Gastrocnemius medialis (tissue), 4 donors: Measurements from ENCODE around the gene C2CD4C. TPM values are rescaled to one million over a fixed set of nuclear protein-coding genes. Genes with fewer than 3 reads are reported as not detected.

Source experiments
- ATAC-seq, 2 donors: fragments of 150-250 bp; one replicate each; pipeline ENCODE4 v1.9.1; 2016
- DNase-seq, 2 donors: peaks; one replicate each; pipeline ENCODE4 v3.0.0-alpha.2; 2019
- H3K27ac ChIP-seq, 4 donors: fragments of 200-600 bp; sonication (generic); 1 replicate in 1 of 4; 2 replicates in 3 of 4; pipeline ENCODE4 v1.5.1; 2016 to 2018; ENCODE audit warnings: mild to moderate bottlenecking in 2 of 4, moderate library complexity in 1 of 4
- H3K27me3 ChIP-seq, 3 donors: fragments of 200-600 bp; sonication (generic) in 2 of 3; 1 replicate in 1 of 3; 2 replicates in 2 of 3; pipeline versions ENCODE4 v1.5.1 to v1.6.0; 2016 to 2019; ENCODE audit warnings: mild to moderate bottlenecking in 1 of 3, moderate library complexity in 1 of 3
- H3K36me3 ChIP-seq, 2 donors: fragments of 200-600 bp; sonication (generic) in 1 of 2; one replicate each; pipeline ENCODE4 v1.5.1; 2017 to 2018
- H3K4me1 ChIP-seq, 2 donors: fragments of 200-600 bp; sonication (generic) in 1 of 2; one replicate each; pipeline ENCODE4 v1.5.1; 2016 to 2017; ENCODE audit warnings: mild to moderate bottlenecking in 2 of 2
- H3K4me3 ChIP-seq, 4 donors: fragments of 200-600 bp; sonication (generic) in 3 of 4; 1 replicate in 1 of 4; 2 replicates in 3 of 4; pipeline ENCODE4 v1.5.1; 2016 to 2019; ENCODE audit warnings: mild to moderate bottlenecking in 2 of 4
- H3K9me3 ChIP-seq, 3 donors: fragments of 200-600 bp; sonication (generic) in 2 of 3; 1 replicate in 1 of 3; 2 replicates in 2 of 3; pipeline ENCODE4 v1.5.1; 2016 to 2019
- CTCF ChIP-seq, 5 experiments: fragments of 450-650 bp in 3 of 5; fragments of 200-600 bp in 2 of 5; sonication (generic) in 2 of 5; IDR thresholded peaks in 4 of 5; conservative IDR thresholded peaks in 1 of 5; 1 replicate in 4 of 5; 2 replicates in 1 of 5; pipeline ENCODE4 v1.5.1; 2016 to 2019; ENCODE audit warnings: antibody characterized with exemption in 5 of 5, mild to moderate bottlenecking in 3 of 5, moderate library complexity in 3 of 5
- POLR2A ChIP-seq, 2 donors: fragments of 450-650 bp; IDR thresholded peaks; one replicate each; pipeline ENCODE4 v1.6.1; 2017; ENCODE audit warnings: antibody characterized with exemption in 2 of 2, mild to moderate bottlenecking in 2 of 2, moderate library complexity in 2 of 2
- in situ Hi-C, 4 donors: fragments of 200-750 bp; cut with MboI; loops; one replicate each; pipeline versions ENCODE4 v1.15.0 to v1.8.0; 2017; ENCODE audit warnings: low sequenced_read_pairs in 4 of 4
- intact Hi-C: fragments of 100-400 bp; cut with DNase I; formaldehyde crosslinking; loops from one replicate; pipeline ENCODE4 v1.15.1; 2023; ENCODE audit warnings: low total_unique reads
- total RNA-seq, 4 donors: library from RNA; depleted of rRNA; stranded (reverse); fragments of >200 nt; gene quantifications; one replicate each; pipeline versions ENCODE4 v1.1.0 to v1.2.3, GENCODE V29; 2016

C2CD4C gene
- total RNA-seq, 4 donors from 2014 or later, result 0.15 to 0.78 (median 0.38) TPM

DNA sequence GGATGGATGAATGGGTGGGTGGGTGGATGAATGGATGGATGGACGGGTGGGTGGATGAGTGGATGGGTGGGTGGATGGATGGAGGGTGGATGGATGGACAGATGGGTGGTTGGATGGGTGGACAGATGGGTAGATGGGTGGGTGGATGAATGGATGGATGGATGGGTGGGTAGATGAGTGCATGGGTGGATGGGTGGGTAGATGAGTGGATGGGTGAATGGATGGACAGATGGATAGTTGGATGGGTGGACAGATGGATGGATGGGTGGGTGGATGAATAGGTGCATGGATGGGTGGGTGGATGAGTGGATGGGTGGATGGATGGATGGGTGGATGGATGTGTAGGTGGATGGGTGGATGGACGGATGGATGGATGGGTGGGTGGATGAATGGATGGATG, 34.1 kb upstream of the C2CD4C start:
- no peak for ATAC-seq
- TF ChIP-seq POLR2A (IDR thresholded peaks at IDR 0.05) (no peak), CTCF (IDR thresholded peaks at IDR 0.05 in 4 of 5, conservative IDR thresholded peaks at IDR 0.05 in 1 of 5) (no peak)
- H3K9me3 ChIP-seq, result no peaks in the 10 kb centered on the region

GRCh38 chr19:442085-442484, 33.1 kb upstream of the C2CD4C start:
- in situ Hi-C loops, result no loop called here

More for the DNA sequence above, 34.1 kb upstream of the C2CD4C start:
- no peak for DNase-seq
- intact Hi-C loops, result no loop called here
- Histone ChIP-seq H3K27ac (no peak overlapping the region), H3K27me3 (peaks cover 0 to 4% (median 0%) of the 10 kb centered on the region in 3 donors), H3K4me3 (no peak overlapping the region), H3K4me1 (no peaks in the 10 kb centered on the region), H3K36me3 (no peaks in the 10 kb centered on the region)
- in situ Hi-C loops, result no loop called here

GRCh38 chr19:441213-441836, 32.4 kb upstream of the C2CD4C start:
- Histone ChIP-seq H3K36me3 (no peaks in the 10 kb centered on the region), H3K9me3 (no peaks in the 10 kb centered on the region), H3K4me3 (no peak overlapping the region), H3K27me3 (peaks cover 0 to 4% (median 0%) of the 10 kb centered on the region in 3 donors), H3K4me1 (no peaks in the 10 kb centered on the region), H3K27ac (no peak overlapping the region)
- in situ Hi-C loops (no loop called here), intact Hi-C loops (no loop called here)
- no peak for TF ChIP-seq CTCF (IDR thresholded peaks at IDR 0.05 in 4 of 5, conservative IDR thresholded peaks at IDR 0.05 in 1 of 5)
- TF ChIP-seq POLR2A (IDR thresholded peaks at IDR 0.05), result no peak
- no peak for ATAC-seq
- no peak for DNase-seq

More at GRCh38 chr19:442085-442484, 33.1 kb upstream of the C2CD4C start:
- H3K4me3 ChIP-seq, result no peak overlapping the region
- H3K4me1 ChIP-seq, result no peaks in the 10 kb centered on the region
- no peaks in the 10 kb centered on the region for H3K9me3 ChIP-seq
- no peak for TF ChIP-seq POLR2A (IDR thresholded peaks at IDR 0.05)
- no peak for TF ChIP-seq CTCF (IDR thresholded peaks at IDR 0.05 in 4 of 5, conservative IDR thresholded peaks at IDR 0.05 in 1 of 5)
- H3K27ac ChIP-seq, result no peak overlapping the region
- H3K36me3 ChIP-seq, result no peaks in the 10 kb centered on the region
- DNase-seq (no peak), ATAC-seq (no peak)
- intact Hi-C loops, result no loop called here
- peaks cover 0 to 4% (median 0%) of the 10 kb centered on the region in 3 donors for H3K27me3 ChIP-seq

GRCh38 chr19:440391-441212, 31.7 kb upstream of the C2CD4C start:
- no peak for ATAC-seq
- Histone ChIP-seq H3K4me1 (peaks cover 0 to under 1% of the 10 kb centered on the region in 2 donors), H3K9me3 (no peaks in the 10 kb centered on the region), H3K4me3 (no peak overlapping the region), H3K27me3 (peaks cover 0 to 4% (median 0%) of the 10 kb centered on the region in 3 donors), H3K36me3 (no peaks in the 10 kb centered on the region), H3K27ac (no peak overlapping the region)
- no peak for DNase-seq
- in situ Hi-C loops, result no loop called here
- intact Hi-C loops, result no loop called here
- TF ChIP-seq POLR2A (IDR thresholded peaks at IDR 0.05) (no peak), CTCF (IDR thresholded peaks at IDR 0.05 in 4 of 5, conservative IDR thresholded peaks at IDR 0.05 in 1 of 5) (no peak)
